Endothelial cell of umbilical vein (primary cell): ENCODE measurements around the gene SCTR. TPM values are rescaled to one million over a fixed set of nuclear protein-coding genes. Genes with fewer than 3 reads are reported as not detected.

Experiments used
- BruUV-seq: library from RNA; stranded (reverse); fragments of 400-500 nt; replicated peaks from 2 replicates; lab custom pipeline; 2021; lab: Mats Ljungman, UMichigan
- CTCF ChIA-PET: fragments of 300-600, 350-600 bp; sonication (Branson Sonifier 250); formaldehyde crosslinking; loops from one replicate; lab custom pipeline; 2021; ENCODE audit warnings: antibody characterized with exemption, inconsistent platforms; lab: Charles Lee
- POLR2A ChIA-PET: fragments of 300-600, 350-600 bp; sonication (Branson Sonifier 250); formaldehyde crosslinking; loops from one replicate; lab custom pipeline; 2021; ENCODE audit warnings: antibody characterized with exemption, inconsistent platforms; lab: Charles Lee
- DNase-seq: peaks from one replicate; pipeline ENCODE4 v3.0.0-alpha.2; 2011; ENCODE audit warnings: low read depth, low spot score
- FAIRE-seq: peaks from 2 replicates; lab custom pipeline; 2011; peaks lifted over from hg19 to GRCh38; lab: Jason Lieb, UNC
- H2AFZ ChIP-seq: 2 replicates; pipeline ENCODE4 v1.6.0; 2012; ENCODE audit warnings: low read depth, low read length, control low read depth, inconsistent platforms
- H3K27ac ChIP-seq: 2 replicates; pipeline ENCODE4 v1.5.1; 2011; ENCODE audit warnings: low read depth, mild to moderate bottlenecking, control low read depth, low read length, moderate library complexity; ENCODE audit not compliant: insufficient read depth
- H3K27me3 ChIP-seq, 2 experiments: 2 replicates each; pipeline versions ENCODE4 v1.6.0 to v1.6.1; 2011; ENCODE audit warnings: low read length in 2 of 2, mixed read lengths in 1 of 2; ENCODE audit not compliant: control insufficient read depth in 2 of 2, insufficient read depth in 2 of 2
- H3K36me3 ChIP-seq, 2 experiments: 2 replicates in 1 of 2; 3 replicates in 1 of 2; pipeline ENCODE4 v1.5.1; 2011; ENCODE audit warnings: low read length in 2 of 2, mild to moderate bottlenecking in 1 of 2, moderate library complexity in 1 of 2; ENCODE audit not compliant: control insufficient read depth in 2 of 2, insufficient read depth in 2 of 2; ENCODE audit errors: extremely low read depth in 1 of 2
- H3K4me1 ChIP-seq: 3 replicates; pipeline ENCODE4 v1.5.1; 2011; ENCODE audit warnings: mild to moderate bottlenecking, low read length; ENCODE audit not compliant: control insufficient read depth, insufficient read depth; ENCODE audit errors: extremely low read depth
- H3K4me2 ChIP-seq: 2 replicates; pipeline ENCODE4 v1.6.1; 2011; ENCODE audit warnings: low read length, control low read depth, mixed read lengths; ENCODE audit not compliant: insufficient read depth
- H3K4me3 ChIP-seq, 3 experiments: fragments of 200-600 bp in 1 of 3; sonication (generic), shearing (Covaris generic) in 1 of 3; replicated peaks in 1 of 3; 2 replicates each; pipeline ENCODE4 v1.5.1; 2011 to 2016; ENCODE audit warnings: control low read depth in 3 of 3, low read length in 3 of 3, mild to moderate bottlenecking in 2 of 3, inconsistent platforms in 1 of 3, low read depth in 1 of 3, moderate library complexity in 1 of 3; ENCODE audit not compliant: insufficient read depth in 1 of 3
- H3K79me2 ChIP-seq: 2 replicates; pipeline ENCODE4 v1.6.0; 2012; ENCODE audit warnings: low read length, inconsistent platforms; ENCODE audit not compliant: control insufficient read depth, insufficient read depth
- H3K9ac ChIP-seq: replicated peaks from 2 replicates; pipeline ENCODE3; 2011; ENCODE audit warnings: low read length, control low read depth; ENCODE audit not compliant: insufficient read depth; ENCODE audit errors: extremely low read depth
- H3K9me1 ChIP-seq: replicated peaks from 3 replicates; pipeline ENCODE4 v1.6.0; 2011; ENCODE audit warnings: mild to moderate bottlenecking, low read length; ENCODE audit not compliant: control insufficient read depth, insufficient read depth; ENCODE audit errors: extremely low read depth
- H3K9me3 ChIP-seq: replicated peaks from 2 replicates; pipeline ENCODE4 v1.5.1; 2012; ENCODE audit warnings: low read length, inconsistent platforms; ENCODE audit not compliant: control insufficient read depth, insufficient read depth
- H4K20me1 ChIP-seq: replicated peaks from 2 replicates; pipeline ENCODE3; 2011; ENCODE audit warnings: mild to moderate bottlenecking, low read length; ENCODE audit not compliant: control insufficient read depth, insufficient read depth; ENCODE audit errors: extremely low read depth
- EZH2 ChIP-seq: IDR thresholded peaks from 2 replicates; pipeline ENCODE4 v1.6.1; 2012; ENCODE audit warnings: borderline replicate concordance, low read depth, mild to moderate bottlenecking, moderate library complexity, low read length, inconsistent platforms; ENCODE audit not compliant: severe bottlenecking
- FOS ChIP-seq: IDR thresholded peaks from 2 replicates; pipeline ENCODE4 v1.6.1; 2011; ENCODE audit warnings: mild to moderate bottlenecking, low read length, moderate library complexity, borderline replicate concordance; ENCODE audit not compliant: insufficient read depth
- GATA2 ChIP-seq: IDR thresholded peaks from 2 replicates; pipeline ENCODE4 v1.7.0; 2011; ENCODE audit warnings: low read depth, mild to moderate bottlenecking, moderate library complexity, mixed read lengths, low read length; ENCODE audit not compliant: insufficient read length, insufficient read depth
- JUN ChIP-seq: IDR thresholded peaks from 2 replicates; pipeline ENCODE4 v1.6.1; 2011; ENCODE audit warnings: borderline replicate concordance, low read depth; ENCODE audit not compliant: insufficient read length, insufficient read depth
- MYC ChIP-seq: IDR thresholded peaks from one replicate; pipeline ENCODE4 v1.6.1; 2011; ENCODE audit warnings: mild to moderate bottlenecking, low read depth, low read length
- POLR2A ChIP-seq: IDR thresholded peaks from 2 replicates; pipeline ENCODE4 v1.6.1; 2012; ENCODE audit warnings: low read depth, mild to moderate bottlenecking, control low read depth, low read length
- POLR2AphosphoS5 ChIP-seq: IDR thresholded peaks from 2 replicates; pipeline ENCODE4 v1.6.1; 2012; ENCODE audit warnings: low read depth, mild to moderate bottlenecking, control low read depth, low read length, moderate library complexity; ENCODE audit not compliant: insufficient read depth
- dilution Hi-C: fragments of 300-500 bp; cut with MboI; formaldehyde crosslinking; loops from one replicate; pipeline ENCODE4 v1.15.0; 2019; ENCODE audit warnings: low sequenced_read_pairs; ENCODE audit not compliant: extremely low pct_ligation_motif_present
- intact Hi-C: fragments of 100-400 bp; cut with micrococcal nuclease; formaldehyde crosslinking; loops from one replicate; pipeline ENCODE4 v1.10.0; 2022
- polyA plus RNA-seq, 4 experiments: library from polyadenylated mRNA; depleted of rRNA in 3 of 4; stranded (reverse) in 3 of 4; unstranded in 1 of 4; fragments of >200 nt; gene quantifications; 2 replicates each; pipeline versions ENCODE4 v1.2.1 to v1.2.3, GENCODE V29; 2011 to 2012; ENCODE audit warnings: missing spikeins in 1 of 4
- total RNA-seq: library from RNA; stranded (reverse); gene quantifications from 2 replicates; pipeline ENCODE4 v1.2.3, GENCODE V29; 2021
- TF ChIP-seq, protein P1 (sequence below): IDR thresholded peaks from 2 replicates; pipeline ENCODE4 v1.6.1; 2011; ENCODE audit not compliant: insufficient read depth, insufficient read length
- TF ChIP-seq, protein P2 (sequence below), 2 donors: IDR thresholded peaks; 1 replicate in 1 of 2; 2 replicates in 1 of 2; pipeline ENCODE4 v1.5.1; 2011; ENCODE audit warnings: low read length in 2 of 2, mild to moderate bottlenecking in 2 of 2, moderate library complexity in 2 of 2, control low read depth in 1 of 2, inconsistent platforms in 1 of 2, low read depth in 1 of 2; ENCODE audit not compliant: insufficient read depth in 1 of 2; ENCODE audit errors: extremely low read depth in 1 of 2

SCTR gene
- total and polyA plus RNA-seq, 2 donors (not counting 3 experiments of a cell fraction or from before 2014, with no cell fraction given), result not detected

DNA sequence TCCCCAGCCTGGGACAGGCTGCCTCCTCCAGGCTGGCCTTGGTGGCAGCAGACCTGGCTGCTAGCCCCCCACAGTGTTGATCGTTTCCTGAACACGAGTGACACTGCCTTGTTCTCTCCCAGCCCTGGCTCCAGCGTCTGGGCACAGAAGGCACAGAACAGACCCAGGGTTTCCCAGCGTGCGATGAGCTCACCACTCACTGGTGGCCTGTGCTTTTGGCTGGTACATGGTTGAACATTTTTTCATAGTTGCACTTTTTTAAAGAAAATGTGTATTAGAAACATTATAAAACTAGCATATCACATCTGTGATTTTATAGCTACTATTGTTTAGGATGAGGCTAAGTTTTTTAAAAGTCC is 40.9 kb downstream of the SCTR start:
- intact Hi-C loops, result no loop called here
- Histone ChIP-seq H3K27me3 (no peaks in the 10 kb centered on the region), H3K9ac (no peak overlapping the region), H3K27ac (no peak overlapping the region), H3K9me1 (no peaks in the 10 kb centered on the region), H3K9me3 (no peaks in the 10 kb centered on the region), H4K20me1 (no peaks in the 10 kb centered on the region), H3K79me2 (no peaks in the 10 kb centered on the region), H3K4me1 (no peaks in the 10 kb centered on the region), H2AFZ (no peak overlapping the region), H3K4me2 (no peak overlapping the region), H3K4me3 (no peak overlapping the region), H3K36me3 (no peaks in the 10 kb centered on the region)
- FAIRE-seq (no peak), DNase-seq (no peak)
- TF ChIP-seq, protein P1, sequence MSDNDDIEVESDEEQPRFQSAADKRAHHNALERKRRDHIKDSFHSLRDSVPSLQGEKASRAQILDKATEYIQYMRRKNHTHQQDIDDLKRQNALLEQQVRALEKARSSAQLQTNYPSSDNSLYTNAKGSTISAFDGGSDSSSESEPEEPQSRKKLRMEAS, result no peak
- TF ChIP-seq JUN (no peak), POLR2A (no peak), EZH2 (no peak), FOS (no peak), MYC (no peak), POLR2AphosphoS5 (no peak), GATA2 (no peak)
- TF ChIP-seq, protein P2, sequence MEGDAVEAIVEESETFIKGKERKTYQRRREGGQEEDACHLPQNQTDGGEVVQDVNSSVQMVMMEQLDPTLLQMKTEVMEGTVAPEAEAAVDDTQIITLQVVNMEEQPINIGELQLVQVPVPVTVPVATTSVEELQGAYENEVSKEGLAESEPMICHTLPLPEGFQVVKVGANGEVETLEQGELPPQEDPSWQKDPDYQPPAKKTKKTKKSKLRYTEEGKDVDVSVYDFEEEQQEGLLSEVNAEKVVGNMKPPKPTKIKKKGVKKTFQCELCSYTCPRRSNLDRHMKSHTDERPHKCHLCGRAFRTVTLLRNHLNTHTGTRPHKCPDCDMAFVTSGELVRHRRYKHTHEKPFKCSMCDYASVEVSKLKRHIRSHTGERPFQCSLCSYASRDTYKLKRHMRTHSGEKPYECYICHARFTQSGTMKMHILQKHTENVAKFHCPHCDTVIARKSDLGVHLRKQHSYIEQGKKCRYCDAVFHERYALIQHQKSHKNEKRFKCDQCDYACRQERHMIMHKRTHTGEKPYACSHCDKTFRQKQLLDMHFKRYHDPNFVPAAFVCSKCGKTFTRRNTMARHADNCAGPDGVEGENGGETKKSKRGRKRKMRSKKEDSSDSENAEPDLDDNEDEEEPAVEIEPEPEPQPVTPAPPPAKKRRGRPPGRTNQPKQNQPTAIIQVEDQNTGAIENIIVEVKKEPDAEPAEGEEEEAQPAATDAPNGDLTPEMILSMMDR (IDR thresholded peaks at IDR 0.05; ENCODE audit: extremely low read depth in 1 of 2, insufficient read depth in 1 of 2, low read depth in 1 of 2, low read length in 2 of 2), result no peak
- POLR2A ChIA-PET, result no interaction called here
- CTCF ChIA-PET, result interaction anchor here (0.7 to 1.4 kb wide), 3 partner anchors 9 to 73 kb away, joined by 3 read pairs; no protein-coding TSS in a partner anchor
- no TSS peak for BruUV-seq
- dilution Hi-C loops, result no loop called here
